NCI-H2029 treated with DMSO at 0.1 percent for 48 hours (cell line): Measurements from ENCODE around the gene PCDHGA5.
"Not testable (repeated sequence)": the region's sequence is repeated elsewhere in the genome, so short reads cannot be mapped to it uniquely, and the experiment has no call there.

Experiments
- DNase-seq: peaks from one replicate; lab custom pipeline; 2025; lab: John Stamatoyannopoulos, UW

PCDHGA5 gene

GRCh38 chr5:141363952-141364660 is at the start of gene PCDHGA5:
Gene PCDHGA5, plus strand, starts transcription at chr5:141364162. Its CDS starts 169 bp downstream, at chr5:141364331.
- DNase-seq = no peak

DNA sequence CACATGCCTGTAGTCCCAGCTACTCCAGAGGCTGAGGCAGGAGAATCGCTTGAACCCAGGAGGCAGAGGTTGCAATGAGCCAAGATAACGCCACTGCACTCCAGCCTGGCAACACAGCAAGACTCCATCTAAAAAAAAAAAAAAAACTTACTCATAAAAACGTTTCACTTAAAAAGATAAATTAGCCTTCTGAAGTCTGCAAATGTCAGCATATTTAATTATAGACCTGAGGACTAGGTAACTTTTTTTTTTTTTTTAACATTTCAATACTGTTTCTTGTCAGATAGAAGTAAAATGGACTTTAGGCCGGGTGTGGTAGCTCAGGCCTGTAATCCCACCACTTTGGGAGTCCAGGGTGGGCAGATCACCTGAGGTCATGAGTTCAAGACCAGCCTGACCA is 47.0 kb upstream of the PCDHGA5 start:
- DNase-seq = not testable (repeated sequence)

DNA sequence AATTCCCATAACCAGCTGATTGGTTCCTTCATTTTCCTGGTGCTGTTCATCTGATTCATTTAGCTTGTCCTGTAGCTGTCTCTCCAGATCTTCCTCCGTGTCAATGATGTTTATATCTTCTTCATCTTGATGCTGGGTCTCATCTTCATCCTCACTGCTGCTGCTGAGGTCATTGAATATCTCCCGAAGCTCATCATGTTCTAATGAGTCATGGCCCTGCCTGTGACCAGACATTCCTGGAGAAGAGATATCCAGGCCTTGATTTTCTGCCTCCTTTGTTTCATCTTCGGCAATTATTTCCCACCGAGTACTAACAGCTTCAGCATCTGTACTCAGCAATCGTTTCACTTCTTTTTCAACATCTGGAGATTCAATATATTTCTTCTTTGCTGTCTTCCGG is 44.8 kb upstream of the PCDHGA5 start:
- no peak for DNase-seq

DNA sequence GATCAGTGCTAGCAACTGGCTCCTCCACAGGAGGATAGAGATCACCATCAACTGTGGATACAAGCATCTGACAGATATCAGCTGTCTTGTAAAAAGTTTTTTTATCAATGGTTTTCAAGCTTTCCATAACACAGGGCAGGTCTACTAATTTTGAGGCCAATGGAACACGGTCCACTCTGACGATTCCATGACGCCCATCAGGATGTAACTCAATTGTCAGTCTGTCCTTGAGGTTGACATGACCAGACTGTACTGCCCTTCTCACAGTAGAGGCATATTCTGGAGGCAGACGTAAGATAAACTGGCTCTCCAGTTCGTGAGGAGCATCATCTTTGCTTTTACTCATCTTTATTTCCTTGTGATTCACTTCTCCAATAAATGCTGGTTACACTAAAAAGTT is 44.3 kb upstream of the PCDHGA5 start:
- no peak for DNase-seq

GRCh38 chr5:141320225-141321169 is 43.5 kb upstream of the PCDHGA5 start, which contains the start of gene TAF7:
Gene TAF7, minus strand, starts transcription at chr5:141320784. Its CDS starts 740 bp downstream, at chr5:141320044.
- peak; percentile 69 for DNase-seq

GRCh38 chr5:141322261-141322660 is 41.7 kb upstream of the PCDHGA5 start:
- no peak for DNase-seq

DNA sequence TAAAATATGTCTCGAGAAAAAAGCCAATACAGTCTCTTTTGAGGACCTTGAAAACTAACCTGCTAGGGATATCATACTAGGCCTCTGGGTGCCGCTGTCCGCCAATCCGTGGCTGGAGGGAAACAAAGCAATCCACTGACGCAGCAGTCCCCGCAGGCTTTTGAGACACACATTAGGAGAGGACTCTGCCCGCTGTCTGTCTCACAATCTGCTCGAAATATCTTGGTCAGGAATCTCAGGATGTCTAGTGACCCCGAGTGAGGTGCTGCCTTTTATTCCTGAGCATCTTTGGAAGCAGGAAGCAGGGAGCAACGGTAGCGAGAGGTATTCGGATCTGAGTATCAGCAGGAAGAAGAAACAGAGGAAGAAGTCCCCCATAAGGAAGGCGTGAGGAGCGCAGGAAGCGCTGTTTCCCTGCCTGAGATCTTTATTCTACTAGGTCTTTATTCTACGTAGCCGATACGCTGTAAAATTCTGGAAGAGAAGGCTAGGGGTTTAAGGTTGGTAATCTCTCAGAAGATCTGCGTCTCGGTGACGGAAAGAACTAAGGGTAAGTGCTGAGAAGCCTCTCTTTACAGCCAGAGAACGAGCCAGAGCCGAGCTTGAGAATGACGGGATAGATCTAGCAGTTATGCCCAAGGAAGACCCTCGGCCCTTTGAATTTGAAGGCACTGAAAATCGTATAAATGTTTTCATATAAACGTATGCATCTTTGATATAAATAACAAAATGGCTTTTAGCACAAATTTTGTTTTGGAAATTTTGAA is 37.7 kb upstream of the PCDHGA5 start:
- DNase-seq = no peak

GRCh38 chr5:141328231-141328630 is 35.7 kb upstream of the PCDHGA5 start:
- DNase-seq = no peak

GRCh38 chr5:141330299-141331080 is 33.5 kb upstream of the PCDHGA5 start, which contains the start of gene PCDHGA1:
Gene PCDHGA1, plus strand, starts transcription at chr5:141330514.
- no peak for DNase-seq

DNA sequence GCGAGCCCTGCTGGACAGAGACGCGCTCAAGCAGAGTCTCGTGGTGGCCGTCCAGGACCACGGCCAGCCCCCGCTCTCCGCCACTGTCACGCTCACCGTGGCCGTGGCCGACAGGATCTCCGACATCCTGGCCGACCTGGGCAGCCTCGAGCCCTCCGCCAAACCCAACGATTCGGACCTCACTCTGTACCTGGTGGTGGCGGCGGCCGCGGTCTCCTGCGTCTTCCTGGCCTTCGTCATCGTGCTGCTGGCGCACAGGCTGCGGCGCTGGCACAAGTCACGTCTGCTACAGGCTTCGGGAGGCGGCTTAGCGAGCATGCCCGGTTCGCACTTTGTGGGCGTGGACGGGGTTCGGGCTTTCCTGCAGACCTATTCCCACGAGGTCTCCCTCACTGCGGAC is 31.4 kb upstream of the PCDHGA5 start:
- not testable (repeated sequence) for DNase-seq

- DNase-seq = no peak
Measured at GRCh38 chr5:141338538-141339306, 25.2 kb upstream of the PCDHGA5 start, which contains the start of gene PCDHGA2. Gene PCDHGA2, plus strand, starts transcription at chr5:141338760.

DNA sequence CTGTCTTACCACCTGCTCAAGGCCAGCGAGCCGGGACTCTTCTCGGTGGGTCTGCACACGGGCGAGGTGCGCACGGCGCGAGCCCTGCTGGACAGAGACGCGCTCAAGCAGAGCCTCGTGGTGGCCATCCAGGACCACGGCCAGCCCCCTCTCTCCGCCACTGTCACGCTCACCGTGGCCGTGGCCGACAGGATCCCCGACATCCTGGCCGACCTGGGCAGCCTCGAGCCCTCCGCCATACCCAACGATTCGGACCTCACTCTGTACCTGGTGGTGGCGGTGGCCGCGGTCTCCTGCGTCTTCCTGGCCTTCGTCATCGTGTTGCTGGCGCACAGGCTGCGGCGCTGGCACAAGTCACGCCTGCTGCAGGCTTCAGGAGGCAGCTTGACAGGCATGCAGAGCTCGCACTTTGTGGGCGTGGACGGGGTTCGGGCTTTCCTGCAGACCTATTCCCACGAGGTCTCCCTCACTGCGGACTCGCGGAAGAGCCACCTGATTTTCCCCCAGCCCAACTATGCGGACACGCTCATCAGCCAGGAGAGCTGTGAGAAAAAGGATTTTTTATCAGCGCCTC is 23.1 kb upstream of the PCDHGA5 start:
- DNase-seq = not testable (repeated sequence)

DNA sequence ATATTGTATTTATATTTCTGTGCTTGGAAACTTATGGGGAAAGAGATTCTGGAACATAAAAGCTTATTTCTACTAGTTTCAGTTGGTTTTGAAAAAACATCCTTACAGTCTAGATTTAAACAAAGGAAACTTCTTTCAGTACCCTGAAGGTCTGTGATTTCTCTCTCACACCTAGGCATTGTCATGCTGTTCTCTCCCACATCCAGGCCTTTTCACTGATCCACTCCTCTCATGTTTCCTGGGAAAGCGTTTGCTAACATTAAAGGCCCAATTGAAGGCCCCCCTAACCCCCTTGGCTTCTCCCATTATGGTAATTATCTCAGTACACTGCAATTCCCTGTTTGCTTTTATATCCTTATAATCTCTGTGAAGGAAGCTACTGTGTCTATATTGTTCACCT is 21.2 kb upstream of the PCDHGA5 start:
- DNase-seq = no peak

GRCh38 chr5:141343242-141343952 is 20.6 kb upstream of the PCDHGA5 start, which contains the start of gene PCDHGA3:
Gene PCDHGA3, plus strand, starts transcription at chr5:141343829. Its CDS starts 205 bp downstream, at chr5:141344034.
- no peak for DNase-seq

- DNase-seq = no peak
Measured at GRCh38 chr5:141343953-141344463, 20.0 kb upstream of the PCDHGA5 start.

DNA sequence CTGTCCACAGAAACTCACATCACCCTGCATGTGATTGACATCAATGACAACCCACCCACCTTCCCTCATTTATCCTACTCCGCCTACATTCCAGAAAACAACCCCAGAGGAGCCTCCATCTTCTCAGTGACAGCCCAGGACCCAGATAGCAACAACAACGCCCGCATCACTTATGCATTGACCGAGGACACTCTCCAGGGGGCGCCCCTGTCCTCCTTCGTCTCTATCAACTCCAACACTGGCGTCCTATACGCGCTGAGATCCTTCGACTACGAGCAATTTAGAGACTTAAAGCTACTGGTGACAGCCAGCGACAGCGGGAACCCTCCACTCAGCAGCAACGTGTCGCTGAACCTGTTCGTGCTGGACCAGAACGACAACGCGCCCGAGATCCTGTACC is 18.6 kb upstream of the PCDHGA5 start:
- no peak for DNase-seq

DNA sequence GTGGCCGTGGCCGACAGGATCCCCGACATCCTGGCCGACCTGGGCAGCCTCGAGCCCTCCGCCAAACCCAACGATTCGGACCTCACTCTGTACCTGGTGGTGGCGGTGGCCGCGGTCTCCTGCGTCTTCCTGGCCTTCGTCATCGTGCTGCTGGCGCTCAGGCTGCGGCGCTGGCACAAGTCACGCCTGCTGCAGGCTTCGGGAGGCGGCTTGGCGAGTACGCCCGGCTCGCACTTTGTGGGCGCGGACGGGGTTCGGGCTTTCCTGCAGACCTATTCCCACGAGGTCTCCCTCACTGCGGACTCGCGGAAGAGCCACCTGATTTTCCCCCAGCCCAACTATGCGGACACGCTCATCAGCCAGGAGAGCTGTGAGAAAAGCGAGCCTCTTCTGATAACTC is 17.9 kb upstream of the PCDHGA5 start:
- not testable (repeated sequence) for DNase-seq

DNA sequence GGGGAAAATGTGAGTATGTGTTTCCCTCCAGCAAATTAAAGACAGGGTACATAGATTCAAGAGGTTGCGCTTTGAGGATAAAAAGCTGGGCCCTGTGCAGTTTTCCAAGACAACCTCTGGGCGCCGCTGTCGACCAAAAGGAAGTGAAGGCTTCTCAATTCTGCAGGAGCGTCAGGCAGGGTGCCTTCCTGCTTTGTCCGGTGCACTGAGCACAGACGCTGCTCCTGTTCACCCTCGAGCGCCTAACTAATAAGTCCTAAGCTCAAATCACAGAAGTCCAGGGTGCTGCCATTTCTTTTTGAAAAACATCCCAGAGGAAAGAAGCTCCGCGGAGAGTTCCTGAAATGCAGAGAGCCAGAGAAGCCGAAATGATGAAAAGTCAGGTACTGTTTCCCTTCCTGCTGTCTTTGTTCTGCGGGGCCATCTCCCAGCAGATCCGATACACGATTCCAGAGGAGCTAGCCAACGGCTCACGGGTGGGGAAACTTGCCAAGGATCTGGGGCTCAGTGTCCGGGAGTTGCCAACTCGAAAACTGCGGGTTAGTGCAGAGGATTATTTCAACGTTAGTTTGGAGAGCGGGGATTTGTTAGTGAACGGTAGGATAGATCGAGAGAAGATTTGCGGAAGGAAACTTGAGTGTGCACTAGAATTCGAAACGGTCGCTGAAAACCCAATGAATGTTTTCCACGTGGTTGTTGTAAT is 13.9 kb upstream of the PCDHGA5 start, which contains the start of gene PCDHGB1:
Gene PCDHGB1, plus strand, starts transcription at position 183 of the 703 bp plus-strand sequence. Its CDS starts 162 bp downstream, at position 345.
- peak; percentile 43 for DNase-seq
